ENCODE measurements around the gene ZNF20.
A peak's percentile ranks its signal among the peaks of the same experiment; 100 is the strongest.
"Not testable (repeated sequence)": the region's sequence is repeated elsewhere in the genome, so short reads cannot be mapped to it uniquely, and the experiment has no call there.

ZNF20 gene

GRCh38 chr19:12139269-12139668 lies 881 bp downstream of the ZNF20 start:
- Mint-ChIP-seq H3K9me3 (peaks cover 16% of the 10 kb centered on the region), H3K4me1 (ENCODE audit: low read depth) (peaks cover 23% of the 10 kb centered on the region), H3K27me3 (ENCODE audit: low read depth) (no peaks in the 10 kb centered on the region), H3K4me3 (peak overlapping the region; percentile 82), H3K36me3 (ENCODE audit: low read depth) (peaks cover 37% of the 10 kb centered on the region), H3K27ac (no peak overlapping the region)

GRCh38 chr19:12137221-12137940 lies 2.8 kb downstream of the ZNF20 start:
- peak overlapping the region; percentile 46 for H3K4me3 Mint-ChIP-seq
- peaks cover 23% of the 10 kb centered on the region for H3K4me1 Mint-ChIP-seq (ENCODE audit: low read depth)

GRCh38 chr19:12133069-12133468 lies 7.1 kb downstream of the ZNF20 start:
- peaks cover 54% of the 10 kb centered on the region for H3K9me3 Mint-ChIP-seq
- peaks cover 66% of the 10 kb centered on the region for H3K36me3 Mint-ChIP-seq (ENCODE audit: low read depth)
- no peaks in the 10 kb centered on the region for H3K27me3 Mint-ChIP-seq (ENCODE audit: low read depth)
- H3K4me1 Mint-ChIP-seq (ENCODE audit: low read depth) = peaks cover 5% of the 10 kb centered on the region
- H3K4me3 Mint-ChIP-seq = no peak overlapping the region
- no peak overlapping the region for H3K27ac Mint-ChIP-seq

More at GRCh38 chr19:12137221-12137940, 2.8 kb downstream of the ZNF20 start:
- Mint-ChIP-seq H3K36me3 (ENCODE audit: low read depth) (peaks cover 54% of the 10 kb centered on the region), H3K27me3 (ENCODE audit: low read depth) (no peaks in the 10 kb centered on the region), H3K27ac (no peak overlapping the region), H3K9me3 (peaks cover 32% of the 10 kb centered on the region)

GRCh38 chr19:12126707-12127106 lies 13.4 kb downstream of the ZNF20 start:
- Mint-ChIP-seq H3K9me3 (peaks cover 43% of the 10 kb centered on the region), H3K36me3 (ENCODE audit: low read depth) (peaks cover 14% of the 10 kb centered on the region), H3K4me3 (no peak overlapping the region), H3K27me3 (ENCODE audit: low read depth) (no peaks in the 10 kb centered on the region), H3K27ac (no peak overlapping the region), H3K4me1 (ENCODE audit: low read depth) (no peaks in the 10 kb centered on the region)

- H3K27me3 Mint-ChIP-seq (ENCODE audit: low read depth) = no peaks in the 10 kb centered on the region
- H3K27ac Mint-ChIP-seq = no peak overlapping the region
- peaks cover 42% of the 10 kb centered on the region for H3K9me3 Mint-ChIP-seq
- H3K4me1 Mint-ChIP-seq (ENCODE audit: low read depth) = no peaks in the 10 kb centered on the region
- no peak overlapping the region for H3K4me3 Mint-ChIP-seq
- peaks cover 17% of the 10 kb centered on the region for H3K36me3 Mint-ChIP-seq (ENCODE audit: low read depth)
These were observed 22.8 kb downstream of the ZNF20 start for GRCh38 chr19:12117201-12117970.

- Mint-ChIP-seq H3K27me3 (ENCODE audit: low read depth) (no peaks in the 10 kb centered on the region), H3K4me3 (no peak overlapping the region), H3K9me3 (peaks cover 56% of the 10 kb centered on the region), H3K4me1 (ENCODE audit: low read depth) (no peaks in the 10 kb centered on the region), H3K36me3 (ENCODE audit: low read depth) (peaks cover 36% of the 10 kb centered on the region), H3K27ac (no peak overlapping the region)
These were observed 27.0 kb downstream of the ZNF20 start for GRCh38 chr19:12113121-12113520.

- H3K4me1 Mint-ChIP-seq (ENCODE audit: low read depth) = no peaks in the 10 kb centered on the region
- peaks cover 56% of the 10 kb centered on the region for H3K9me3 Mint-ChIP-seq
- H3K27ac Mint-ChIP-seq = no peak overlapping the region
- no peak overlapping the region for H3K4me3 Mint-ChIP-seq
- peaks cover 36% of the 10 kb centered on the region for H3K36me3 Mint-ChIP-seq (ENCODE audit: low read depth)
- no peaks in the 10 kb centered on the region for H3K27me3 Mint-ChIP-seq (ENCODE audit: low read depth)
These were observed 27.4 kb downstream of the ZNF20 start for GRCh38 chr19:12112701-12113100.

GRCh38 chr19:12111943-12112637 lies 28.1 kb downstream of the ZNF20 start:
- H3K4me3 Mint-ChIP-seq = no peak overlapping the region
- H3K36me3 Mint-ChIP-seq (ENCODE audit: low read depth) = peaks cover 36% of the 10 kb centered on the region
- no peak overlapping the region for H3K27ac Mint-ChIP-seq
- H3K9me3 Mint-ChIP-seq = peaks cover 56% of the 10 kb centered on the region
- no peaks in the 10 kb centered on the region for H3K4me1 Mint-ChIP-seq (ENCODE audit: low read depth)
- H3K27me3 Mint-ChIP-seq (ENCODE audit: low read depth) = no peaks in the 10 kb centered on the region

GRCh38 chr19:12111176-12111575 lies 29.0 kb downstream of the ZNF20 start:
- Mint-ChIP-seq H3K36me3 (ENCODE audit: low read depth) (peaks cover 36% of the 10 kb centered on the region), H3K27me3 (ENCODE audit: low read depth) (no peaks in the 10 kb centered on the region), H3K27ac (no peak overlapping the region), H3K4me3 (no peak overlapping the region), H3K9me3 (peaks cover 53% of the 10 kb centered on the region), H3K4me1 (ENCODE audit: low read depth) (no peaks in the 10 kb centered on the region)

GRCh38 chr19:12103909-12104308 lies 36.2 kb downstream of the ZNF20 start:
- H3K27ac Mint-ChIP-seq; H3K4me3 Mint-ChIP-seq; H3K27me3 Mint-ChIP-seq (ENCODE audit: low read depth); H3K4me1 Mint-ChIP-seq (ENCODE audit: low read depth); H3K36me3 Mint-ChIP-seq (ENCODE audit: low read depth): not testable (repeated sequence)
- H3K9me3 Mint-ChIP-seq = peaks cover 55% of the 10 kb centered on the region

GRCh38 chr19:12098040-12098439 lies 42.1 kb downstream of the ZNF20 start:
- H3K4me1 Mint-ChIP-seq (ENCODE audit: low read depth) = peaks cover 6% of the 10 kb centered on the region
- H3K9me3 Mint-ChIP-seq = peaks cover 62% of the 10 kb centered on the region
- peaks cover 19% of the 10 kb centered on the region for H3K36me3 Mint-ChIP-seq (ENCODE audit: low read depth)
- H3K4me3 Mint-ChIP-seq = no peak overlapping the region
- no peaks in the 10 kb centered on the region for H3K27me3 Mint-ChIP-seq (ENCODE audit: low read depth)
- no peak overlapping the region for H3K27ac Mint-ChIP-seq

GRCh38 chr19:12095111-12095790 lies 44.9 kb downstream of the ZNF20 start:
- H3K36me3 Mint-ChIP-seq (ENCODE audit: low read depth) = peaks cover 19% of the 10 kb centered on the region
- H3K27me3 Mint-ChIP-seq (ENCODE audit: low read depth) = no peaks in the 10 kb centered on the region
- peaks cover 47% of the 10 kb centered on the region for H3K9me3 Mint-ChIP-seq
- peaks cover 10% of the 10 kb centered on the region for H3K4me1 Mint-ChIP-seq (ENCODE audit: low read depth)
- H3K27ac Mint-ChIP-seq = no peak overlapping the region
- H3K4me3 Mint-ChIP-seq = no peak overlapping the region

- Mint-ChIP-seq H3K27ac (no peak overlapping the region), H3K36me3 (ENCODE audit: low read depth) (peaks cover 14% of the 10 kb centered on the region), H3K9me3 (peaks cover 37% of the 10 kb centered on the region)
These were observed 46.4 kb downstream of the ZNF20 start for GRCh38 chr19:12093777-12094176.

GRCh38 chr19:12092956-12093355 lies 47.2 kb downstream of the ZNF20 start:
- H3K27ac Mint-ChIP-seq = no peak overlapping the region
- H3K36me3 Mint-ChIP-seq (ENCODE audit: low read depth) = peaks cover 12% of the 10 kb centered on the region
- H3K9me3 Mint-ChIP-seq = peaks cover 36% of the 10 kb centered on the region
- no peaks in the 10 kb centered on the region for H3K27me3 Mint-ChIP-seq (ENCODE audit: low read depth)
- H3K4me1 Mint-ChIP-seq (ENCODE audit: low read depth) = peaks cover 10% of the 10 kb centered on the region
- peak overlapping the region; percentile 73 for H3K4me3 Mint-ChIP-seq

More at GRCh38 chr19:12093777-12094176, 46.4 kb downstream of the ZNF20 start:
- Mint-ChIP-seq H3K4me1 (ENCODE audit: low read depth) (peaks cover 10% of the 10 kb centered on the region), H3K27me3 (ENCODE audit: low read depth) (no peaks in the 10 kb centered on the region), H3K4me3 (no peak overlapping the region)
